H1 (cell line): ENCODE measurements around the gene NSL1. TPM values are rescaled to one million over a fixed set of nuclear protein-coding genes. Genes with fewer than 3 reads are reported as not detected.

Experiments
- ASH2L ChIP-seq: fragments of 200-600, 300-600 bp; sonication (generic); IDR thresholded peaks from one replicate; pipeline ENCODE4 v1.7.1; 2017; ENCODE audit warnings: low read length
- CBX8 ChIP-seq: fragments of 300-800, 300-1000 bp; sonication (generic); IDR thresholded peaks from 2 replicates; pipeline ENCODE4 v1.7.1; 2016; ENCODE audit warnings: low read depth, low read length, borderline replicate concordance
- CHD2 ChIP-seq: IDR thresholded peaks from 2 replicates; pipeline ENCODE4 v1.6.1; 2012; ENCODE audit warnings: low read length, improper control_type of control experiment
- EZH2 ChIP-seq: fragments of 200-600 bp; sonication (generic); IDR thresholded peaks from 2 replicates; pipeline ENCODE4 v1.7.1; 2012; ENCODE audit warnings: low read depth, mild to moderate bottlenecking, moderate library complexity, low read length, inconsistent platforms; ENCODE audit not compliant: severe bottlenecking
- RAD21 ChIP-seq, 2 experiments: IDR thresholded peaks in 1 of 2; conservative IDR thresholded peaks in 1 of 2; 2 replicates each; pipeline ENCODE4 v1.6.1; 2011; ENCODE audit warnings: low read depth in 2 of 2, low read length in 2 of 2, improper control_type of control experiment in 1 of 2, inconsistent platforms in 1 of 2, mild to moderate bottlenecking in 1 of 2, moderate library complexity in 1 of 2
- SUZ12 ChIP-seq: fragments of 200-600 bp; sonication (generic); IDR thresholded peaks from 2 replicates; pipeline ENCODE4 v1.6.1; 2012; ENCODE audit warnings: mild to moderate bottlenecking, inconsistent platforms, low read length, moderate library complexity, mixed read lengths
- TAF1 ChIP-seq: IDR thresholded peaks from 2 replicates; pipeline ENCODE4 v1.6.1; 2011; ENCODE audit warnings: mild to moderate bottlenecking, low read depth, low read length
- polyA plus RNA-seq, 7 experiments: library from polyadenylated mRNA; depleted of rRNA in 3 of 7; stranded (reverse) in 5 of 7; unstranded in 2 of 7; fragments of >200 nt in 5 of 7; fragments of 200-250 nt in 2 of 7; gene quantifications; 1 replicate in 5 of 7; 2 replicates in 1 of 7; 4 replicates in 1 of 7; pipeline versions ENCODE4 v1.2.1 to v1.2.3, GENCODE V29; 2011 to 2013; ENCODE audit warnings: missing spikeins in 2 of 7, mixed read lengths in 2 of 7
- total RNA-seq: library from RNA; stranded (reverse); fragmentation: NEBNext Ultra II Directional; extraction: Animal tissue kit (Norgen Biotek cat#: 25700); gene quantifications from 2 replicates; pipeline ENCODE4 v1.2.1, GENCODE V29; 2021
- TF ChIP-seq, protein P1 (sequence below): fragments of 300-600 bp; sonication (generic); IDR thresholded peaks from 2 replicates; pipeline ENCODE4 v1.7.1; 2012; ENCODE audit warnings: low read length, moderate library complexity, mild to moderate bottlenecking, inconsistent platforms; ENCODE audit not compliant: insufficient replicate concordance

The NSL1 gene
- total and polyA plus RNA-seq, 2 of the 8 experiments (the other 6 are each of a cell fraction or from before 2014, with no cell fraction given) = 25.4 to 51.7 TPM

DNA sequence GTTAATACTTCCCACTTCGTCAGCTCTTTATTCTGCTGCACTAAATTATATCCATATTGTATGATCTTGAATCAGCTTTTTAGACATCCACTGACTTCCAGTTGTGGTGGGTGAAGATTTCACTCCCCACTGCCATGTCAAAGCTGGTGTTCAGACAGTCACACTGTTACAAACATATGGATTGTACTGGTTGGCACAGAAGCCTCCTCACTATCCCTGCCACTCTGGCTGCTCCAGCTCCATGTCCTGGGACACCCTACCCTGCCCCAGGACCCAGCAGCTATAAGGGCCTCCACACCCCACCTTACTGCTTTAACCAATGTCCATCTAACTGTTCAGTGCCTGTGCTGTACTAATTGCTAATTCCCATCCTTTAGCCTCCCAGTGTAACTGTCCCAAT, 59.9 kb downstream of the NSL1 start (continued):
- TF ChIP-seq, protein P1, sequence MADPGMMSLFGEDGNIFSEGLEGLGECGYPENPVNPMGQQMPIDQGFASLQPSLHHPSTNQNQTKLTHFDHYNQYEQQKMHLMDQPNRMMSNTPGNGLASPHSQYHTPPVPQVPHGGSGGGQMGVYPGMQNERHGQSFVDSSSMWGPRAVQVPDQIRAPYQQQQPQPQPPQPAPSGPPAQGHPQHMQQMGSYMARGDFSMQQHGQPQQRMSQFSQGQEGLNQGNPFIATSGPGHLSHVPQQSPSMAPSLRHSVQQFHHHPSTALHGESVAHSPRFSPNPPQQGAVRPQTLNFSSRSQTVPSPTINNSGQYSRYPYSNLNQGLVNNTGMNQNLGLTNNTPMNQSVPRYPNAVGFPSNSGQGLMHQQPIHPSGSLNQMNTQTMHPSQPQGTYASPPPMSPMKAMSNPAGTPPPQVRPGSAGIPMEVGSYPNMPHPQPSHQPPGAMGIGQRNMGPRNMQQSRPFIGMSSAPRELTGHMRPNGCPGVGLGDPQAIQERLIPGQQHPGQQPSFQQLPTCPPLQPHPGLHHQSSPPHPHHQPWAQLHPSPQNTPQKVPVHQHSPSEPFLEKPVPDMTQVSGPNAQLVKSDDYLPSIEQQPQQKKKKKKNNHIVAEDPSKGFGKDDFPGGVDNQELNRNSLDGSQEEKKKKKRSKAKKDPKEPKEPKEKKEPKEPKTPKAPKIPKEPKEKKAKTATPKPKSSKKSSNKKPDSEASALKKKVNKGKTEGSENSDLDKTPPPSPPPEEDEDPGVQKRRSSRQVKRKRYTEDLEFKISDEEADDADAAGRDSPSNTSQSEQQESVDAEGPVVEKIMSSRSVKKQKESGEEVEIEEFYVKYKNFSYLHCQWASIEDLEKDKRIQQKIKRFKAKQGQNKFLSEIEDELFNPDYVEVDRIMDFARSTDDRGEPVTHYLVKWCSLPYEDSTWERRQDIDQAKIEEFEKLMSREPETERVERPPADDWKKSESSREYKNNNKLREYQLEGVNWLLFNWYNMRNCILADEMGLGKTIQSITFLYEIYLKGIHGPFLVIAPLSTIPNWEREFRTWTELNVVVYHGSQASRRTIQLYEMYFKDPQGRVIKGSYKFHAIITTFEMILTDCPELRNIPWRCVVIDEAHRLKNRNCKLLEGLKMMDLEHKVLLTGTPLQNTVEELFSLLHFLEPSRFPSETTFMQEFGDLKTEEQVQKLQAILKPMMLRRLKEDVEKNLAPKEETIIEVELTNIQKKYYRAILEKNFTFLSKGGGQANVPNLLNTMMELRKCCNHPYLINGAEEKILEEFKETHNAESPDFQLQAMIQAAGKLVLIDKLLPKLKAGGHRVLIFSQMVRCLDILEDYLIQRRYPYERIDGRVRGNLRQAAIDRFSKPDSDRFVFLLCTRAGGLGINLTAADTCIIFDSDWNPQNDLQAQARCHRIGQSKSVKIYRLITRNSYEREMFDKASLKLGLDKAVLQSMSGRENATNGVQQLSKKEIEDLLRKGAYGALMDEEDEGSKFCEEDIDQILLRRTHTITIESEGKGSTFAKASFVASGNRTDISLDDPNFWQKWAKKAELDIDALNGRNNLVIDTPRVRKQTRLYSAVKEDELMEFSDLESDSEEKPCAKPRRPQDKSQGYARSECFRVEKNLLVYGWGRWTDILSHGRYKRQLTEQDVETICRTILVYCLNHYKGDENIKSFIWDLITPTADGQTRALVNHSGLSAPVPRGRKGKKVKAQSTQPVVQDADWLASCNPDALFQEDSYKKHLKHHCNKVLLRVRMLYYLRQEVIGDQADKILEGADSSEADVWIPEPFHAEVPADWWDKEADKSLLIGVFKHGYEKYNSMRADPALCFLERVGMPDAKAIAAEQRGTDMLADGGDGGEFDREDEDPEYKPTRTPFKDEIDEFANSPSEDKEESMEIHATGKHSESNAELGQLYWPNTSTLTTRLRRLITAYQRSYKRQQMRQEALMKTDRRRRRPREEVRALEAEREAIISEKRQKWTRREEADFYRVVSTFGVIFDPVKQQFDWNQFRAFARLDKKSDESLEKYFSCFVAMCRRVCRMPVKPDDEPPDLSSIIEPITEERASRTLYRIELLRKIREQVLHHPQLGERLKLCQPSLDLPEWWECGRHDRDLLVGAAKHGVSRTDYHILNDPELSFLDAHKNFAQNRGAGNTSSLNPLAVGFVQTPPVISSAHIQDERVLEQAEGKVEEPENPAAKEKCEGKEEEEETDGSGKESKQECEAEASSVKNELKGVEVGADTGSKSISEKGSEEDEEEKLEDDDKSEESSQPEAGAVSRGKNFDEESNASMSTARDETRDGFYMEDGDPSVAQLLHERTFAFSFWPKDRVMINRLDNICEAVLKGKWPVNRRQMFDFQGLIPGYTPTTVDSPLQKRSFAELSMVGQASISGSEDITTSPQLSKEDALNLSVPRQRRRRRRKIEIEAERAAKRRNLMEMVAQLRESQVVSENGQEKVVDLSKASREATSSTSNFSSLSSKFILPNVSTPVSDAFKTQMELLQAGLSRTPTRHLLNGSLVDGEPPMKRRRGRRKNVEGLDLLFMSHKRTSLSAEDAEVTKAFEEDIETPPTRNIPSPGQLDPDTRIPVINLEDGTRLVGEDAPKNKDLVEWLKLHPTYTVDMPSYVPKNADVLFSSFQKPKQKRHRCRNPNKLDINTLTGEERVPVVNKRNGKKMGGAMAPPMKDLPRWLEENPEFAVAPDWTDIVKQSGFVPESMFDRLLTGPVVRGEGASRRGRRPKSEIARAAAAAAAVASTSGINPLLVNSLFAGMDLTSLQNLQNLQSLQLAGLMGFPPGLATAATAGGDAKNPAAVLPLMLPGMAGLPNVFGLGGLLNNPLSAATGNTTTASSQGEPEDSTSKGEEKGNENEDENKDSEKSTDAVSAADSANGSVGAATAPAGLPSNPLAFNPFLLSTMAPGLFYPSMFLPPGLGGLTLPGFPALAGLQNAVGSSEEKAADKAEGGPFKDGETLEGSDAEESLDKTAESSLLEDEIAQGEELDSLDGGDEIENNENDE = no peak
- no peak for TF ChIP-seq SUZ12
- no peak for TF ChIP-seq CHD2
- TF ChIP-seq EZH2 = no peak
- no peak for TF ChIP-seq TAF1
- TF ChIP-seq CBX8 = no peak
- no peak for TF ChIP-seq RAD21 (IDR thresholded peaks at IDR 0.05 in 1 of 2, conservative IDR thresholded peaks at IDR 0.05 in 1 of 2; ENCODE audit: low read depth in 2 of 2, low read length in 2 of 2)
- TF ChIP-seq ASH2L = no peak
